Measurements from ENCODE around the gene MRPS5. TPM values are rescaled to one million over a fixed set of nuclear protein-coding genes. Genes with fewer than 3 reads are reported as not detected.

MRPS5 gene
- 48.8 and 57.8 TPM in 2 replicates for total RNA-seq

DNA sequence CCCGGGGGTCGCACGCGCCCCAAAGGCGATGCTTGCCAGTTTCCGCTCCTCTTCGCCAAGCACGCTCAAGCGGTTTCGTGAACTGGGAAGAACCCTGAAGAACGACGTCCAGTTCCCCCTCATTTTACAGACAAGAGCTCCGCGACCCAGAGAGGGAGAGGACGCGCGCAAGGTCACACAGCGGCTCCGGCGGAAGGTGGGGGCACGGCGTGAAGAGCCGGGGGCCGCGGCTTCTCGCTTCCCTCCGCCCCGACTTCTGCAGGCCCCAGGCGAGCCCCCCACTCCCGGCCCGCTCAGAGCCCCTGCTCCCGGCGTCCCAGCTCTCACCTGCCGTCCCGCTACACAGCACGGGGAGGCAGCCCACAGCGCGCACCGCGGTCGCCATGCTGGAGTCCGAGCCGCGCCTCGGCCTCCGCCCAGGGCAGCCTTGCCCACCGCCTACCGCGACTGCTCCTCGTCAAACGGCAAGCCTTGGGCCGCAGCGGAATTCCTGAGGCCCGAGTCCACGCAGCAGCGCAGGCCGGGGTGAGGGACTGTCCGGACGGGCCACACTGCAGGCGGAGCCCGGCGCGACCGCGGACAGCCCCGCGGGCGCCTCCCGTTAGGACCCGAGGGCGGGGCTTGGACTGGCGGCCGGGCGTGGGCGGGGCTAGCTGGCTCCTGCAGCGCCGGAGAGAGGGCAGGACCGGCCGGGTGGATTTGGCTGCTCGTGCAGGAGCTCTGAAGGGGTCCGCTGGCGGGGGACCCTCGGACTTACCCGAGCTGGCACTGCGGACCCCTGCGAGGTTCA, at the start of gene MRPS5:
Gene MRPS5 (minus strand): TSS at position 402 of the 790 bp plus-strand sequence. CDS start 17 bp downstream, at position 385.

DNA sequence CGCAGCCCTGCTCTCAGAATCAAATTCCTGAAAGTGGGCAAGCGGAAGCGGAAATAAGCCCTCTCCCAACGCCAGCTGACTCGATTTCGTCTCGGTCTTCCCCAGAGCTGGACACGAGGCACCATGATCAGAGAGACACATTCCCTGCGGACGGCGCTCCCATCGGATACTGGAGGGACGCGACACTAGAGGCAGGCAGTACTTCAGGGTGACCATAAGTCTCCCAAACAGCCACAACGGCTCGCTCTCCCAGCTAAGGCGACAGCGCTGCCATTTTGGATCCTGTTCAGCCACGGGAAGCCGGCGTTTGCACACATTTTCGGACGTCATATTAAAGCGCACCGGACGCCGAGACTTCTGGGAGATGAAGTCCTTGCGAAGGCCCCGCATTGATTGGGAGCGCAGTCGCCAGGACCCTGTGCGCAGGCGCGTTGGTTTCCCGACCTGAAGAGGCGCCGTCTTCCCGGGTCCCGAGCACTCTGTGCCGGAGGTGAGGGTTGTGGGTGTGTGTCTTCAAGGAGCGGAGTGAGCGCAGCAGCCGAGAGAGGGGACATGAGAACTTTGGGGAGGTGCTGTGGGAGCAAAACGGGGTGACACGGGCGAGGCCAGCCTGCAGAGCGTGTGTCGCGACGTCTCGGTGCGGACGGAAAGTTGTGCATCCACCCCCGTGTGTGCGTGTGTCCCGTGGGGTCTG, 43.9 kb upstream of the MRPS5 start, which contains the start of gene ZNF2:
Gene ZNF2 (plus strand): TSS at position 439 of the 694 bp plus-strand sequence. CDS start 10,418 bp downstream, outside the sequence.

DNA sequence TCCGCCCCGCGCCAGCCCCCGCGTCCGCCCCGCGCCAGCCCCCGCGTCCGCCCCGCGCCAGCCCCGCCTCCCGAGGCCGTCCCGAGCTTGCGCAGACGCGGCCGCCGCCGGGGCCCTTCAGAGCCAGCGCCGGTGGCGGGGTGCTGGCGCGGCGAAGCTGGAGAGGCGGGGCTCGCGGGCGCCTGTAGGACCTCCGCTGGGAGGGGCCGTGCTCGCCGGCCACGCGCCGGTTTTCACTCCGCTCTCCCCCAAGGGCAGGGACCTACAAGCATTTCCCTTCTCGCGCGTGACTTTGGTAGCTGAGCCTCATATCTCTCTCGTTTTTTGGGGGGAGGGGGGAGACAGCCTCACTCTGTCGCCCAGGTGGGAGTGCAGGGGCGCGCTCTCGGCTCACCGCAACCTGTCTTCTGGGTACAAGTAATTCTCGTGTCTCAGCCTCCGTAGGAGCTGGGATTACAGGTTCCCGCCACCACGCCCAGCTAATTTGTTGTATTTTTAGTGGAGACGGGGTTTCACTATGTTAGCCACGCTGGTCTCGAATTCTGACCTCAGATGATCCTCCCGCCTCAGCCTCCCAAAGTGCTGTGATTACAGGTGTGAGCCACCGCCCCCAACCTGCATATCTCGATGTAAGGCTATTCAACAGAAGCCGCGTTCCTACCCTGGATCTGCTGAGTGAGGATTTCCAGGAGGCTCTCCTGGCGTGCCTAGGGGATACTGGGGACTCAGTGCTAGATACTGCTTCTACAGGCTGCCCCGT, 38.3 kb upstream of the MRPS5 start, which contains the start of gene ZNF514:
Gene ZNF514 (minus strand): TSS at position 159 of the 760 bp plus-strand sequence. CDS start 6,595 bp downstream, outside the sequence.

Other genes starting within 250 kb of the MRPS5 start
- not detected in 2 replicates for gene MAL, start 96.1 kb downstream of the MRPS5 start, total RNA-seq
- 9.1 and 12.7 TPM in 2 replicates for gene ZNF514, start 38.0 kb upstream of the MRPS5 start, total RNA-seq
- 6.1 and 9.8 TPM in 2 replicates for gene ZNF2, start 44.0 kb upstream of the MRPS5 start, total RNA-seq
- 3.0 and 4.7 TPM in 2 replicates for gene ZNF892, start 85.7 kb upstream of the MRPS5 start, total RNA-seq
- 0.14 and 0.28 TPM in 2 replicates for gene PROM2, start 152.6 kb upstream of the MRPS5 start, total RNA-seq
- gene KCNIP3, start 175.5 kb upstream of the MRPS5 start, total RNA-seq = 0.57 and 1.0 TPM in 2 replicates

All from smooth muscle cell of bladder (primary cell).